GM23338 (cell line): ENCODE data around the gene PML. TPM values are rescaled to one million over a fixed set of nuclear protein-coding genes. Genes with fewer than 3 reads are reported as not detected.

ENCODE experiments used
- ATAC-seq: fragments of 200-7000 bp; cut with Tn5 transposase; 3 replicates; pipeline ENCODE4 v1.9.1; 2020
- DNase-seq: peaks from one replicate; pipeline ENCODE4 v3.0.0-alpha.2; 2015; ENCODE audit warnings: low spot score
- H2AFZ ChIP-seq: fragments of 200-600 bp; sonication (generic); 2 replicates; pipeline ENCODE4 v1.8.0; 2016; ENCODE audit warnings: antibody characterized with exemption, mild to moderate bottlenecking, moderate library complexity
- H3F3A ChIP-seq: fragments of 200-600 bp; sonication (generic); replicated peaks from 2 replicates; pipeline ENCODE4 v1.8.0; 2017; ENCODE audit warnings: antibody characterized with exemption, mixed run types, low read depth
- H3K27ac ChIP-seq: fragments of 200-600 bp; sonication (generic); 2 replicates; pipeline ENCODE4 v1.6.1; 2016; ENCODE audit warnings: low read depth
- H3K27me3 ChIP-seq: fragments of 200-600 bp; sonication (generic); 2 replicates; pipeline ENCODE4 v1.8.0; 2016; ENCODE audit warnings: mild to moderate bottlenecking, mixed run types, moderate library complexity; ENCODE audit not compliant: insufficient read depth
- H3K36me3 ChIP-seq: fragments of 200-600 bp; sonication (generic); 2 replicates; pipeline ENCODE4 v1.8.0; 2016; ENCODE audit warnings: mild to moderate bottlenecking; ENCODE audit not compliant: insufficient read depth
- H3K4me1 ChIP-seq: fragments of 200-600 bp; sonication (generic); 2 replicates; pipeline ENCODE4 v1.8.0; 2016; ENCODE audit warnings: mild to moderate bottlenecking, moderate library complexity; ENCODE audit not compliant: insufficient read depth
- H3K4me2 ChIP-seq: fragments of 200-600 bp; sonication (generic); 2 replicates; pipeline ENCODE4 v1.7.1; 2017; ENCODE audit warnings: mixed run types
- H3K4me3 ChIP-seq: fragments of 200-600 bp; sonication (generic); 2 replicates; pipeline ENCODE4 v1.6.1; 2016; ENCODE audit warnings: mixed run types
- H3K79me2 ChIP-seq: fragments of 200-600 bp; sonication (generic); replicated peaks from 2 replicates; pipeline ENCODE4 v1.8.0; 2017; ENCODE audit warnings: mild to moderate bottlenecking; ENCODE audit not compliant: insufficient read depth
- H3K9me2 ChIP-seq: fragments of 200-600 bp; sonication (generic); 2 replicates; pipeline ENCODE4 v1.8.0; 2017; ENCODE audit not compliant: insufficient read depth
- H4K20me1 ChIP-seq: fragments of 200-600 bp; sonication (generic); replicated peaks from 2 replicates; pipeline ENCODE4 v1.8.0; 2017; ENCODE audit warnings: mild to moderate bottlenecking; ENCODE audit not compliant: insufficient read depth
- H3K27ac Mint-ChIP-seq: 2 replicates; pipeline ENCODE4 v1.8.0; 2020; ENCODE audit warnings: inconsistent platforms, mild to moderate bottlenecking, moderate library complexity, mixed read lengths
- H3K27me3 Mint-ChIP-seq: 3 replicates; pipeline ENCODE4 v1.8.0; 2022; ENCODE audit warnings: low read depth, mild to moderate bottlenecking, moderate library complexity, mixed read lengths, inconsistent platforms; ENCODE audit not compliant: insufficient read depth, poor library complexity
- H3K36me3 Mint-ChIP-seq: 3 replicates; pipeline ENCODE4 v1.8.0; 2021; ENCODE audit warnings: low read depth, mild to moderate bottlenecking, inconsistent platforms, moderate library complexity, mixed read lengths
- H3K4me1 Mint-ChIP-seq: 3 replicates; pipeline ENCODE4 v1.8.0; 2020; ENCODE audit warnings: mild to moderate bottlenecking, inconsistent platforms, mixed read lengths
- H3K4me3 Mint-ChIP-seq: 3 replicates; pipeline ENCODE4 v1.8.0; 2021; ENCODE audit warnings: moderate library complexity, mild to moderate bottlenecking, inconsistent platforms, mixed read lengths
- H3K9me3 Mint-ChIP-seq: 3 replicates; pipeline ENCODE4 v1.8.0; 2020; ENCODE audit warnings: moderate library complexity, mild to moderate bottlenecking, inconsistent platforms, mixed read lengths
- CREB1 ChIP-seq: fragments of 250-450 bp; sonication (Bioruptor Pico); IDR thresholded peaks from 2 replicates; pipeline ENCODE4 v1.5.0; 2020; ENCODE audit warnings: low read depth, mild to moderate bottlenecking, moderate library complexity
- EZH2 ChIP-seq: fragments of 200-600 bp; sonication (generic); IDR thresholded peaks from one replicate; pipeline ENCODE4 v1.8.0; 2017; ENCODE audit warnings: antibody characterized with exemption, mild to moderate bottlenecking, low read depth; ENCODE audit not compliant: unreplicated experiment
- EZH2phosphoT487 ChIP-seq: fragments of 200-600 bp; sonication (generic); IDR thresholded peaks from one replicate; pipeline ENCODE4 v1.8.1; 2018; ENCODE audit warnings: antibody characterized with exemption; ENCODE audit not compliant: unreplicated experiment
- JUNB ChIP-seq: IDR thresholded peaks from one replicate; pipeline ENCODE4 v1.6.1; 2016; ENCODE audit warnings: antibody characterized with exemption; ENCODE audit not compliant: unreplicated experiment
- NANOG ChIP-seq: IDR thresholded peaks from 2 replicates; pipeline ENCODE4 v1.6.1; 2016; ENCODE audit warnings: antibody characterized with exemption, borderline replicate concordance
- POLR2AphosphoS5 ChIP-seq: IDR thresholded peaks from 2 replicates; pipeline ENCODE4 v1.6.1; 2016; ENCODE audit warnings: antibody characterized with exemption, low read depth
- STAT1 ChIP-seq: IDR thresholded peaks from one replicate; pipeline ENCODE4 v1.6.1; 2016; ENCODE audit warnings: antibody characterized with exemption; ENCODE audit not compliant: unreplicated experiment
- ZNF114 ChIP-seq: fragments of 250-450 bp; sonication (Bioruptor Pico); IDR thresholded peaks from 2 replicates; pipeline ENCODE4 v1.5.0; 2020; ENCODE audit warnings: mild to moderate bottlenecking, moderate library complexity
- ZNF331 ChIP-seq: fragments of 250-450 bp; sonication (Bioruptor Pico); IDR thresholded peaks from 2 replicates; pipeline ENCODE4 v1.5.0; 2020; ENCODE audit warnings: low read depth, mild to moderate bottlenecking, moderate library complexity
- polyA plus RNA-seq: library from polyadenylated mRNA; unstranded; fragments of >200 nt; fragmentation: Nextera tagmentation; extraction: Ambion mirVana; gene quantifications from 2 replicates; pipeline ENCODE4 v1.2.1, GENCODE V29; 2016
- total RNA-seq: library from RNA; depleted of rRNA; stranded (reverse); fragments of >200 nt; shearing (Covaris generic); gene quantifications from 2 replicates; pipeline ENCODE4 v1.2.3, GENCODE V29; 2014
- TF ChIP-seq, protein P1 (sequence below): IDR thresholded peaks from 2 replicates; pipeline ENCODE4 v1.6.1; 2016; ENCODE audit warnings: antibody characterized with exemption
- TF ChIP-seq, protein P2 (sequence below), 2 experiments: fragments of 200-600 bp in 1 of 2; sonication (generic) in 1 of 2; conservative IDR thresholded peaks; 2 replicates each; pipeline versions ENCODE4 v1.5.1 to v1.6.1; 2016 to 2017; ENCODE audit warnings: antibody characterized with exemption in 2 of 2, low read depth in 2 of 2, mild to moderate bottlenecking in 2 of 2, moderate library complexity in 1 of 2
- TF ChIP-seq, protein P3 (sequence below): IDR thresholded peaks from one replicate; pipeline ENCODE4 v1.6.1; 2018; ENCODE audit warnings: antibody characterized with exemption; ENCODE audit not compliant: unreplicated experiment

PML gene
- total and polyA plus RNA-seq, 2 experiments from 2014 or later, result 19.0 to 73.1 TPM

DNA sequence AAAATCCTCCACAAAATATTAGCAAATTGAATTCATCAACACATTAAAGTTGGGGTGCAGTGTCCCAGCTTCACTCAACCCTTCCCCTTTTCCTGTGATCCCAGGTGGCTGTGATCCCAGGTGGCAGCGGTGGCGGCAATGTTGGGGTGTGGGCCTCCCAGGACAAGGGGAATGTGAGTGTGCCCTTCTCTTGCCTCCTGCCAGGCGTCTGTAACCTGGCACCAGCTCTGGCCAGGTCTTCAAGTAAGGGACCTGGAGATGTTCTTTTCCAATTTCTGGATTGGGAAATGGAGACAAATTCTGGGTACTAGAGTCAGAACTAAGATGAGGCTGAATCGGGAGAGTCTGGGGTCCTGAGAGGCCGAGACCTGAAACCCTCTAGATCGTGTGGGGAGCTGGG is 67.7 kb downstream of the PML start (continued):
- TF ChIP-seq EZH2phosphoT487 (no peak), NANOG (no peak), EZH2 (no peak), ZNF331 (CRISPR knock-in tag) (no peak), JUNB (no peak), CREB1 (CRISPR knock-in tag) (no peak)
- TF ChIP-seq, protein P1, sequence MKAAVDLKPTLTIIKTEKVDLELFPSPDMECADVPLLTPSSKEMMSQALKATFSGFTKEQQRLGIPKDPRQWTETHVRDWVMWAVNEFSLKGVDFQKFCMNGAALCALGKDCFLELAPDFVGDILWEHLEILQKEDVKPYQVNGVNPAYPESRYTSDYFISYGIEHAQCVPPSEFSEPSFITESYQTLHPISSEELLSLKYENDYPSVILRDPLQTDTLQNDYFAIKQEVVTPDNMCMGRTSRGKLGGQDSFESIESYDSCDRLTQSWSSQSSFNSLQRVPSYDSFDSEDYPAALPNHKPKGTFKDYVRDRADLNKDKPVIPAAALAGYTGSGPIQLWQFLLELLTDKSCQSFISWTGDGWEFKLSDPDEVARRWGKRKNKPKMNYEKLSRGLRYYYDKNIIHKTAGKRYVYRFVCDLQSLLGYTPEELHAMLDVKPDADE, result no peak
- TF ChIP-seq, protein P2, sequence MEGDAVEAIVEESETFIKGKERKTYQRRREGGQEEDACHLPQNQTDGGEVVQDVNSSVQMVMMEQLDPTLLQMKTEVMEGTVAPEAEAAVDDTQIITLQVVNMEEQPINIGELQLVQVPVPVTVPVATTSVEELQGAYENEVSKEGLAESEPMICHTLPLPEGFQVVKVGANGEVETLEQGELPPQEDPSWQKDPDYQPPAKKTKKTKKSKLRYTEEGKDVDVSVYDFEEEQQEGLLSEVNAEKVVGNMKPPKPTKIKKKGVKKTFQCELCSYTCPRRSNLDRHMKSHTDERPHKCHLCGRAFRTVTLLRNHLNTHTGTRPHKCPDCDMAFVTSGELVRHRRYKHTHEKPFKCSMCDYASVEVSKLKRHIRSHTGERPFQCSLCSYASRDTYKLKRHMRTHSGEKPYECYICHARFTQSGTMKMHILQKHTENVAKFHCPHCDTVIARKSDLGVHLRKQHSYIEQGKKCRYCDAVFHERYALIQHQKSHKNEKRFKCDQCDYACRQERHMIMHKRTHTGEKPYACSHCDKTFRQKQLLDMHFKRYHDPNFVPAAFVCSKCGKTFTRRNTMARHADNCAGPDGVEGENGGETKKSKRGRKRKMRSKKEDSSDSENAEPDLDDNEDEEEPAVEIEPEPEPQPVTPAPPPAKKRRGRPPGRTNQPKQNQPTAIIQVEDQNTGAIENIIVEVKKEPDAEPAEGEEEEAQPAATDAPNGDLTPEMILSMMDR (conservative IDR thresholded peaks at IDR 0.05; ENCODE audit: low read depth in 2 of 2), result no peak

DNA sequence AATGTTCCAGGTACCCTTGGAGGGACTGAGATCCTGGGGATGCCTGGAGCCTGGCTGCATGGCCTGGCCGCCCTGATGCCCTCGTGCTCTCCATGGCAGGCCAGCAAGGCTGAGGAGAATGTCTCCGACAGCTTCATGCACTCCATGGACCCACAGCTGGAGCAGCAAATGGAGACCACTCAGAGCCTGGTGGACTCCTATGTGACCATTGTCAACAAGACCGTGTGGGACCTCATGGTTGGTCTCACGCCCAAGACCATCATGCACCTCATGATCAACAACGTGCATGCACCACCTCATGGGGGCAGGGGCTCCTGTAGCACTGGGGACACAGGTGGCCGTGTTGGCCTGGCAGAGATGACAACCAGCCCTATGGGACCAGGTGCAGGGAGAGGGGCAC is 68.2 kb downstream of the PML start:
- Histone ChIP-seq H3K36me3 (no peaks in the 10 kb centered on the region), H3K27me3 (no peaks in the 10 kb centered on the region), H3K4me2 (no peak overlapping the region), H2AFZ (no peak overlapping the region), H3K79me2 (no peaks in the 10 kb centered on the region), H4K20me1 (no peaks in the 10 kb centered on the region), H3K27ac (no peak overlapping the region), H3K4me3 (no peak overlapping the region), H3K9me2 (no peaks in the 10 kb centered on the region), H3K4me1 (no peaks in the 10 kb centered on the region), H3F3A (no peaks in the 10 kb centered on the region)
- Mint-ChIP-seq H3K4me3 (no peak overlapping the region), H3K27ac (no peak overlapping the region), H3K27me3 (peaks cover 17% of the 10 kb centered on the region), H3K9me3 (peaks cover 13% of the 10 kb centered on the region; the same call in 1 of the 3 replicates), H3K4me1 (peaks cover 5% of the 10 kb centered on the region), H3K36me3 (no peaks in the 10 kb centered on the region; the same call in 2 of the 3 replicates)
- ATAC-seq, result no peak
- no peak for DNase-seq
- TF ChIP-seq, protein P3, sequence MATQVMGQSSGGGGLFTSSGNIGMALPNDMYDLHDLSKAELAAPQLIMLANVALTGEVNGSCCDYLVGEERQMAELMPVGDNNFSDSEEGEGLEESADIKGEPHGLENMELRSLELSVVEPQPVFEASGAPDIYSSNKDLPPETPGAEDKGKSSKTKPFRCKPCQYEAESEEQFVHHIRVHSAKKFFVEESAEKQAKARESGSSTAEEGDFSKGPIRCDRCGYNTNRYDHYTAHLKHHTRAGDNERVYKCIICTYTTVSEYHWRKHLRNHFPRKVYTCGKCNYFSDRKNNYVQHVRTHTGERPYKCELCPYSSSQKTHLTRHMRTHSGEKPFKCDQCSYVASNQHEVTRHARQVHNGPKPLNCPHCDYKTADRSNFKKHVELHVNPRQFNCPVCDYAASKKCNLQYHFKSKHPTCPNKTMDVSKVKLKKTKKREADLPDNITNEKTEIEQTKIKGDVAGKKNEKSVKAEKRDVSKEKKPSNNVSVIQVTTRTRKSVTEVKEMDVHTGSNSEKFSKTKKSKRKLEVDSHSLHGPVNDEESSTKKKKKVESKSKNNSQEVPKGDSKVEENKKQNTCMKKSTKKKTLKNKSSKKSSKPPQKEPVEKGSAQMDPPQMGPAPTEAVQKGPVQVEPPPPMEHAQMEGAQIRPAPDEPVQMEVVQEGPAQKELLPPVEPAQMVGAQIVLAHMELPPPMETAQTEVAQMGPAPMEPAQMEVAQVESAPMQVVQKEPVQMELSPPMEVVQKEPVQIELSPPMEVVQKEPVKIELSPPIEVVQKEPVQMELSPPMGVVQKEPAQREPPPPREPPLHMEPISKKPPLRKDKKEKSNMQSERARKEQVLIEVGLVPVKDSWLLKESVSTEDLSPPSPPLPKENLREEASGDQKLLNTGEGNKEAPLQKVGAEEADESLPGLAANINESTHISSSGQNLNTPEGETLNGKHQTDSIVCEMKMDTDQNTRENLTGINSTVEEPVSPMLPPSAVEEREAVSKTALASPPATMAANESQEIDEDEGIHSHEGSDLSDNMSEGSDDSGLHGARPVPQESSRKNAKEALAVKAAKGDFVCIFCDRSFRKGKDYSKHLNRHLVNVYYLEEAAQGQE, result no peak
- TF ChIP-seq EZH2 (no peak), CREB1 (CRISPR knock-in tag) (no peak), ZNF114 (CRISPR knock-in tag) (no peak), POLR2AphosphoS5 (no peak), NANOG (no peak), EZH2phosphoT487 (no peak), STAT1 (no peak), JUNB (no peak)
- TF ChIP-seq, protein P2 (conservative IDR thresholded peaks at IDR 0.05; ENCODE audit: low read depth in 2 of 2), result no peak
- TF ChIP-seq, protein P1, result no peak
